ENCODE measurements around the gene TBC1D16.

TBC1D16 gene

GRCh38 chr17:80035687-80035936, at the start of gene TBC1D16:
TBC1D16 (minus strand) TSS chr17:80035872; CDS start chr17:80013547, 22,325 bp downstream.
- DNase-seq = no peak

DNA sequence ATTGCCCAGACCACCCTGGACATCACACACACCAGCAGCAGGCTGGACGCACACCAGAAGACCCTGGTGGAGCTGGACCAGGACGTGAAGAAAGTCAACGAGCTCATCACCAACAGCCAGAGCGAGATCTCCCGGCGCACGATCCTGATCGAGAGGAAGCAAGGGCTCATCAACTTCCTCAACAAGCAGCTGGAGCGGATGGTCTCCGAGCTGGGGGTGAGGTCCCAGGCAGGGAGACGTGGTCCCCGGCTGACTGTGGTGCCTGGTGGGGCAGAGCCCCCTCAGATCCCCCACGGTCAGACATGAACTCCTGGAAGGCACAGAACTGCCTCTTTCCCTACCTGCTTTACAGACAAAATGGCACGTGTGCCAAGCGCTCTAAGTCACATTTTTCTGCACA, 49.1 kb upstream of the TBC1D16 start:
- no peak for DNase-seq

- DNase-seq = no peak
Measured at GRCh38 chr17:80083136-80083661, 47.5 kb upstream of the TBC1D16 start.

- peak; percentile 78 for DNase-seq
Measured at GRCh38 chr17:80082403-80083135, 46.9 kb upstream of the TBC1D16 start.

DNA sequence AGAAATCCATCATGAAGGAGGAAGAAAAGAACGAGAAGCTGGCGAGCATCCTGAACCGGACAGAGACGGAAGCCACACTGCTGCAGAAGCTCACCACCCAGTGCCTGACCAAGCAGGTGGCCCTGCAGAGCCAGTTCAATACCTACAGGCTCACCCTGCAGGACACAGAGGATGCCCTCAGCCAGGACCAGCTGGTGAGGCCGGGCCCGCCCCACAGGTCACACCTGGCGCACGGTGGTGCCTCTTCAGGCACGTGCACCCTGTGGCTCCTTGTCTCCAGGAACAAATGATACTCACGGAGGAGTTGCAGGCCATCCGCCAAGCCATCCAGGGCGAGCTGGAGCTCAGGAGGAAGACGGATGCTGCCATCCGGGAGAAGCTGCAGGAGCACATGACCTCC, 45.9 kb upstream of the TBC1D16 start:
- no peak for DNase-seq

GRCh38 chr17:80080081-80080480, 44.4 kb upstream of the TBC1D16 start:
- no peak for DNase-seq

DNA sequence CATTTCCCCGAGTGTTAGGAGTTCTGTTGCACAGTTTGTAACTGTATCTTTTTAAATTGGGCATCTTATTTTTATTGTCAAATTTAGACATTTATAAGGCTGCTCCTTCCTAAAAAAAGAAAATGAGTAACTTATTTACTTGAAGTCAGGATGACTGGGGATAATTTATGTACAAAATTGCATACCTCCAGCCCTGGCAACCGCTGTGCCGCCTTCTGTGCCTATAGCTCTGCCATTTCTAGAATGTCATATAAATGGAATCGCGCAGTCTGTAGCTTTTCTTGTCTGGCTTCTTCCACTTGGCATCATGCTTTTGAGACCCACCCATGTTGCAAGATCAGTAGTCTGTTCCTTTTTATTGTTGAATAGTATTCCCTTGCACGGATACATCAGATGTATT, 36.7 kb upstream of the TBC1D16 start:
- DNase-seq = no peak

DNA sequence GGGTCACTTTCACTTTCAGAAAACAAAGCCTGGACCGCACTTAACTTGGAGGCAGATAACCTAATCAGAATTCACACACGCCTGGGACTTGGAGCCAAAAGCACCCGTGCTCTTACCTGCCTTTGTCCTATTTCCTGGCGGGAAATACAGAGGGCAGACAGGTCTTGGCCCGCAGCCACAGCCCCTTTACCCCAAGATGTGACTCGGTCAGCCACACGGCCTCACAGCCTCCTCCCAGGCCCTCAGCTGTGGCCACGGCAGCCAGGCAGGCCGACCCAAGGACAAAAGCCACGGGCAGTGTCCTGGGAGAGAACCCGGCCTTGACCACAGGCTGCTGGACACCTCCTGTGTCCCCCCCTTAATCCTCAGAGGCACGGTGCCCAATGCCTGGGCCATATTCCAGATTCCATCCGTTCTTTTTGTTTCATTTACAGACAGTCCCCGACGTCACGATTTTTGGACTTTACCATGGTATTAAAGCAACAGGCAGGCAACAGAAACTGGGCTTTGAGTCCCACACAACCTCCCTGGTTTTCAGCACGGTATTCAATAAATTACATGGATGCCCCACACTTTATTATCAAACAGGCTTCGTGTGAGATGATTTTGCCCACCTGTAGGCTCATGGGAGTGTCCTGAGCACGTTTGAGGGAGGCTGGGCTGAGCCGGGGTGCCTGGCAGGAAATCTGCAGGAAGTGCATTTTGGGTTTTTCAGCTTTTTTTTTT, 35.6 kb upstream of the TBC1D16 start:
- no peak for DNase-seq

DNA sequence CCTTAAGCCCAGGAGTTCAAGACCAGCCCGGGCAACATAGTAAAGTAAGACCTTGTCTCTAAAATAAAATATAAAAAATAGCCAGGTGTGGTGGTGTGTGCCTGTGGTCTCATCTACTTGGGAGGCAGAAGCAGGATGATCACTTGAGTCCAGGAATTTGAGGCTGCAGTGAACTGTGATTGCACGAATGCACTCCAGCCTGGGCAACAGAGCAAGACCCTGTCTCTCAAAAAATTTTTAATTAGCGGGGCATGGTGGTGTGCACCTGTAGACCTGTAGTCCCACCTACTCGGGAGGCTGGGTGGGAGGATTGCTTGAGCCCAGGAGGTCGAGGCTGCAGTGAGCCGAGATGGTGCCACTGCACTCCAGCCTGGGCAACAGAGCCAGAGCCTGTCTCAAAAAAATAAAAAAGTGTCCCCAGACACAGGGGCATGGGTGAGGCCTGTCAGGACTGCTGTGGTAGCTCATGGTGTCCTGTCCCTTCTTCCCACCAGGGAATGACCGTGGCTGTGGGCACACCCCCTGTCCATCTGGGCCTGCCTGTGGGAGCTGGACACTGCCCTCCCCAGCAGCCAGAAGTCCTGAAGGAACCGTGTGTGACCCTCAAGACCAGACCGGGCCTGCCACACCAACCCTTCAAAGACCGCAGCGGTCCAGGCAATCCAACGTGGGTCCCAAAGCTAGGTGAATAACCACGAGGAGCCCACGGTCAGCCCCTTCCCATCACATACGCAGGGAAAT, 34.9 kb upstream of the TBC1D16 start:
- no peak for DNase-seq

- no peak for DNase-seq
Measured at GRCh38 chr17:80068301-80069222, 32.9 kb upstream of the TBC1D16 start.

GRCh38 chr17:80067393-80067986, 31.8 kb upstream of the TBC1D16 start:
- DNase-seq = no peak

DNA sequence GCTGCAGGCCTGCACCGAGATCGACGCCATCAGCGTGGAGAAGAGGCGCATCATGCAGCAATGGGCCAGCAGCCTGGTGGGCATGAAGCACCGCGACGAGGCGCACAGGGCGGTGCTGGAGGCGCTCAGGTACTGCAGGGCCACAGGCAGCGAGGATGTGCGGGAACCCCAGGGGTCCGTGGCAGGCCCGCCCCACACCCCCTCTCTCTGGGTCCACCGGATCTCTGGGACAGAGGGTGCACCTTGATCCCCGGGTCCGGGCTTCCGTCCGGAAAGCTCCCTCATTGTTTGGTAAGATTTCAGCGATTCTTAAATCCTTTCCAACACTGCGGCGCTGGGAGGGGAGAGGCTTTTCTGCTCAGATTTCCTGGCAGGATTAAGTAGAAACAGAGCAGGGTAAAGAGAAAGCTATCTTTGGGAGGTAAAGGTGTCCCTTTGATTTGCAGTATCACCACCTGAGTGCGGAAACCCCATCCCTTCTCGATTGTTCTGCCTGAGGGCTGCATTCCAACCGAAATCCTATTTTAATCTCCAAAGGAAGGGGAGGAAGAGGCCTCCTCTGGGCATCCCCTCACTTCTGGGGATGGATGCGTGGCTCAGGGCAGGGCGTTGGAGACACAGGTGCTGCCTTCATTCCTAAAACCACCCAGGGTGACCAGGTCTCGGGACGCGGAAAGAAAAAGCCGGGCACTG, 30.0 kb upstream of the TBC1D16 start:
- no peak for DNase-seq

DNA sequence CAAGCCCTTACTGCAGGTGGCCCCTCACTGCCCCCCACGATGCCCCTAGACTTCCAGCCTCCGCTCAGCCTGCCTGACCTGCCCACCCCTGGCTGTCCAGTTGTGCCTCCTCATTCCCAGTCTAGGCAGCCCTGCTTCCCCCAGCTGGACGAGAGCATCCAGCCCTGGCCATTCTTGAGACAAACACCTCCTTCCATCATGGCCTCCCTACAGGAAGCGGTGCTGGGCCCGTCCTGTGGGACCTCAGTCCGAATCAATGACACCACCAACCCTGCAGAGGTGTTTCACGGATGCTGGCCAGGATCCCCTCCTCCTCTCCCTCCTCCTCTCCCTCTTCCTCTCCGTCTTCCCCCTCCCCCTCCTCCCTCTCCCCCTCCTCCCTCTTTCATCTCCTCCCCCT, 29.0 kb upstream of the TBC1D16 start:
- DNase-seq = no peak

DNA sequence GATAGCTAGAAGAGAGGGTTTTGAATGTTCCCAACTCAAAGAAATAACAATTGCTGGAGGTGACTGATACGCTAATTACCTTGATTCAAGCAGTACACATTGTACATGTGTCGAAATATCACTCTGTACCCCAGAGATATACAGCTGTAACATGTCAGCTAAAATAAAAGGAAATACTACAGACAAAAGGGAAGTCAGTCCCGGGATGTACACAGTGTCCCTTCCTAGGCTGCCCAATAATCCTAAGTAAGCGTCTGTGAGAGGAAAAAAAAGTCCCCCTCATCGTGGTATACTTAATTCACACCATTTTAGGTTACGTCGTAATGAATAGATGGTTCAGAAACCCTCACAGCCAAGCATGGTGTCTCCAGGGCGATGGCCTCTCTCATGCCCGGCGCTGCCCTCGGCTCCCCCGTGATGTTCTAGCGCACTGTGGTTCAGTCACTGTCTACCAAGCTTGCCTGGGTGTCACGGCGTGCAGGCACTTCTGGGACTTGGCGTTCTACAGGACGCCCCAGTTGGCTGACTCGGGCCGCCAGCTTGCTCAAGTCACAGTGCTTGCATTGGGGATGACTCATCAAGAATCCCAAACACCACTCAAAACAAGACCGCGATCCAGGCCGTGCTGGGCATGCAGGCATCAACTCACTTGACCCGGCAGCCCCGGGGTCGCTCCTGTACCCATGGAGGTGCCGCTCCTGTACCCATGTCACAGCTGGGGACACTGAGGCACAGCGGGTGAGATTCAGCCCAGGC, 28.3 kb upstream of the TBC1D16 start:
- DNase-seq = peak; percentile 6

DNA sequence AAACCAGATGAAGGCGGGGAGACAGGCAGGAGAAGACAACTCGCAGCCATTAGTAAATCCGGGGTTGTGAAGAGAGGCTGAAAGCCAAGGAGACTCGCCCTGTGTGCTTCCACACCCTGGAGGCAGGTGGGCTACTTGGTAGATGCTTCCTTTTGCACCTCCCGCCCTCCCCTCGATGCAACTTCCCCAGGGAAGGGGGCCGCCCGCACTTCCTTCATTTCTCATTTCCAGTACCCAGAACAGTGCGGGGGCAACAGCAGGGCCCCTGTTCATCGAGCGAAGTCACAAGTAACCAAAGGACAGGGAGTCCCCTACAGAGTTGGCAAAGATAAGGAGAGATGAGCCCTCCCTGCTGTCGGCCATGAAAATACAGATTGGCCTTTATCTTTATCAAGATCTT, 25.7 kb upstream of the TBC1D16 start:
- no peak for DNase-seq

GRCh38 chr17:80060644-80061043, 25.0 kb upstream of the TBC1D16 start:
- DNase-seq = no peak

- no peak for DNase-seq
Measured at GRCh38 chr17:80058311-80058955, 22.8 kb upstream of the TBC1D16 start.

DNA sequence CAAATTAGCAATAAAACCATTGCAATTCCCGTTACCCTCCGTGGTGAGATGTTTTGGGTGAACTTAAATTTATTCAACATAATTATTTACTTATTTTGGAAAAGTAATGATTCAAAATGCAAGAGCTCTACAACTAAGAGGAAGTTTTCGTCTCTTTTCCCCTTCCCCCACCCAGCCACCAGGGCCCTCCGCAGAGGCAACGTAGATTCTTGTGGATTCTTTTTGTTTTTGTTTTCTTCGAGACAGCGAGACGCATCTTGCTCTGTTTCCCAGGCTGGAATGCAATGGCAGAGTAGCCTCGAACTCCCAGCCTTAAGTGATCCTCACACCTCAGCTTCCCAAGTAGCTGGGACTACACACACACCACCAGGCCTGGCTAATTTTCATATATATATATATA, 19.9 kb upstream of the TBC1D16 start:
- no peak for DNase-seq

DNA sequence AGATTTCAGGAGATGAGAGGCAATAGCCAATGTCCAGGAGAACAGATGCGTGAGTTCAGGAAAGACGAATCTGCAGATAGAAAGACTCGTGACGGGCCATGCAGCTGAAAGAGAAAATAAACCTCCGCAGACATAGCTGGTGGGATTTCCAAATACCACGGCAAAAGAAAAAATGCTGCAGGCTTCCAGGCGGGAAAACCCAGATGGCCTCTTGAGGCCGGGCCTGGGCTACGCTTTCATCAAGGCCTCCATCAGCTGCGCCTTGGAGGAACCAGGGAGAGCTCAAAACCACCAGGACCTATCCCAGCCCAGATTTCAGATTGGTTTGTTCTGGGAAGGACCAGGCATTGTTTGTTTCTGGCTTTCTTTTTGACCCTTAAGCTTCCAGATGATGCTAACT, 17.4 kb upstream of the TBC1D16 start:
- no peak for DNase-seq

DNA sequence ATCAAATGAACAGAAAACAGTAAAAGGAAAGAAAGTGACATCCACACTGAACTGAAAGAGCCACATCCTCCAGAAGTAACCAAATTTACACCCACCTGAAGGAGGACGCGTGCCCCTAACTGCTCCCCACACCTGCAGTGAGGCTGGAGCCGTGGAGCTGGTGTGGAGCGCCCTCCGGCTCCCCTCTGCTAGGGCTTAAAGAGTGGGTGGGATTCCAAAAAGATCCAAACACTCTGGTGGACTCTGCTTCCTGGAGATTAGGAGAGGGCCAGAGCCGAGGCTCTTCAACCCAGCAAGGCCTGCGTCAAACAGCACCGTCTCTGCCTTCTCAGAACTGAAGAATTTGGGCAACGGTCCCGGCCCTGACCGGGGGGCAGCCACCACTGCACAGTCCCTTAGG, 16.0 kb upstream of the TBC1D16 start:
- no peak for DNase-seq
